ENCODE measurements around the gene NID1.

DNA sequence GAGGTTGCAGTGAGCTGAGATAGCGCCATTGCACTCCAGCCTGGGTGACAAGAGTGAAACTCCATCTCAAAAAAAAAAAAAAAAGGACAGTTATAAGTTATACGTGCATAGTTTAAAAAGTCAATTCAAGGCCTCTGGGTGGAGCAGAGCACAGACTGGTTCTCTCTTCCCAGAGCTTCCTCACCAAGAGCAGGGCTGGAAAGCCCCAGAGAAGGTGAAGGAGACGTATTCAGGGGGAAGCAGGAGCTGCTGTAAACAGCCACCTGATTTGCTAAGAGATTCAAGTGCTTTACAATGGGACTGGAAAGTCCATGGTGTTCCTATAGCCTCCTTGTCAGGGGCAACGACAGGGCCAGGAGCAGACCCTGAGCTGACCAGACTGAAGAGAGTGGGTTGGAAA is 113.2 kb downstream of the NID1 start:
- TF ChIP-seq, protein P1, sequence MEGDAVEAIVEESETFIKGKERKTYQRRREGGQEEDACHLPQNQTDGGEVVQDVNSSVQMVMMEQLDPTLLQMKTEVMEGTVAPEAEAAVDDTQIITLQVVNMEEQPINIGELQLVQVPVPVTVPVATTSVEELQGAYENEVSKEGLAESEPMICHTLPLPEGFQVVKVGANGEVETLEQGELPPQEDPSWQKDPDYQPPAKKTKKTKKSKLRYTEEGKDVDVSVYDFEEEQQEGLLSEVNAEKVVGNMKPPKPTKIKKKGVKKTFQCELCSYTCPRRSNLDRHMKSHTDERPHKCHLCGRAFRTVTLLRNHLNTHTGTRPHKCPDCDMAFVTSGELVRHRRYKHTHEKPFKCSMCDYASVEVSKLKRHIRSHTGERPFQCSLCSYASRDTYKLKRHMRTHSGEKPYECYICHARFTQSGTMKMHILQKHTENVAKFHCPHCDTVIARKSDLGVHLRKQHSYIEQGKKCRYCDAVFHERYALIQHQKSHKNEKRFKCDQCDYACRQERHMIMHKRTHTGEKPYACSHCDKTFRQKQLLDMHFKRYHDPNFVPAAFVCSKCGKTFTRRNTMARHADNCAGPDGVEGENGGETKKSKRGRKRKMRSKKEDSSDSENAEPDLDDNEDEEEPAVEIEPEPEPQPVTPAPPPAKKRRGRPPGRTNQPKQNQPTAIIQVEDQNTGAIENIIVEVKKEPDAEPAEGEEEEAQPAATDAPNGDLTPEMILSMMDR (IDR thresholded peaks at IDR 0.05), result no peak
- TF ChIP-seq POLR2A (IDR thresholded peaks at IDR 0.05), result no peak
